Measurements from ENCODE around the gene GABBR2.

DNA sequence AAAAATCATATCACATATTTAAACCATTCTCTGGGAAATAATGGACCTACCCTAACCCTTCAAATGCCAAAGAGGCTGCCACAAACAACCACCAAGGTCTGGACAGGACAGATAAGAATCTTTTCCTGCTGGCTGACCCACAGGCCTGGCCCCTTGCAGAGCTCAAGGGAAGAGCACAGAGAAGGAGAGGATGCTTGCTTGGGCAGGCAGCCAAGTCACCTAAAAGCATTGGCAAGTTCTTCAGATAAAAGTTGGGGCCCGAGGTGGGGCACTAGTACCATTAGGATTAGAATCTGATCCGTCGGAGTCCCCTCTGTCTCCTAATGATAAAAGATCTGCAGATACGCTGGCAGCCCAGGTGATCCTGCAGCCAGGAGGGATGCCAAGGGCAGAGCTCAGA is 176.6 kb downstream of the GABBR2 start:
- TF ChIP-seq CTCF (IDR thresholded peaks at IDR 0.05): no peak
- TF ChIP-seq EZH2 (IDR thresholded peaks at IDR 0.05; ENCODE audit: borderline replicate concordance, insufficient read depth, low read depth, low read length, poor library complexity, severe bottlenecking): no peak

Measured in B cell (primary cell).